Sigmoid colon (tissue), 4 donors: Measurements from ENCODE around the gene ATP1A1.

Source experiments
- POLR2A ChIP-seq, 2 donors: fragments of 450-650 bp; IDR thresholded peaks; one replicate each; pipeline ENCODE4 v1.6.1; 2016; ENCODE audit warnings: antibody characterized with exemption in 2 of 2, mild to moderate bottlenecking in 2 of 2, moderate library complexity in 2 of 2
- POLR2AphosphoS5 ChIP-seq, 4 donors: sonication (generic); formaldehyde crosslinking; IDR thresholded peaks; one replicate each; pipeline ENCODE4 v1.6.1; 2017; ENCODE audit warnings: antibody characterized with exemption in 4 of 4
- TF ChIP-seq, protein P1 (sequence below), 4 experiments: fragments of 450-650 bp in 3 of 4; fragments of 200-600 bp in 1 of 4; IDR thresholded peaks; one replicate each; pipeline ENCODE4 v1.5.1; 2016 to 2019; ENCODE audit warnings: antibody characterized with exemption in 4 of 4, mild to moderate bottlenecking in 3 of 4, moderate library complexity in 2 of 4

DNA sequence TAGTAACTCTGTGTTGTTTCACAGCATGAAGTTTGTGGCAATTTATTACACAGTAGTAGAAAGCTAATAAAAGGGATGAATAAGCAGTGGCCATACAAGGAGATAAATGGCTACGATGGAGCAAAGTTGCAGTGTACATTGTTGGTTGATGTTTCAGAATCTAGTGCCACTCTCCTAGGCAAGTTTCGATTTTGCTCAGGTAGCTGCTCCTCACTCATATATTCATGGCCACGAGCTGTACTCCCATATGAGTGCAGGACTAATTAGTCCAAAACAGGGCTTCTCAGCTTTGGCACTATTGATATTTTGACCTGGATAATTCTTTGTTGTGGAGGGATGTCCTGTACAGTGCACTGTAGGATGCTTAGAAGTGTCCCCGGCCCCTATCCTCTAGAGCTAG is 30.0 kb upstream of the ATP1A1 start:
- TF ChIP-seq, protein P1, sequence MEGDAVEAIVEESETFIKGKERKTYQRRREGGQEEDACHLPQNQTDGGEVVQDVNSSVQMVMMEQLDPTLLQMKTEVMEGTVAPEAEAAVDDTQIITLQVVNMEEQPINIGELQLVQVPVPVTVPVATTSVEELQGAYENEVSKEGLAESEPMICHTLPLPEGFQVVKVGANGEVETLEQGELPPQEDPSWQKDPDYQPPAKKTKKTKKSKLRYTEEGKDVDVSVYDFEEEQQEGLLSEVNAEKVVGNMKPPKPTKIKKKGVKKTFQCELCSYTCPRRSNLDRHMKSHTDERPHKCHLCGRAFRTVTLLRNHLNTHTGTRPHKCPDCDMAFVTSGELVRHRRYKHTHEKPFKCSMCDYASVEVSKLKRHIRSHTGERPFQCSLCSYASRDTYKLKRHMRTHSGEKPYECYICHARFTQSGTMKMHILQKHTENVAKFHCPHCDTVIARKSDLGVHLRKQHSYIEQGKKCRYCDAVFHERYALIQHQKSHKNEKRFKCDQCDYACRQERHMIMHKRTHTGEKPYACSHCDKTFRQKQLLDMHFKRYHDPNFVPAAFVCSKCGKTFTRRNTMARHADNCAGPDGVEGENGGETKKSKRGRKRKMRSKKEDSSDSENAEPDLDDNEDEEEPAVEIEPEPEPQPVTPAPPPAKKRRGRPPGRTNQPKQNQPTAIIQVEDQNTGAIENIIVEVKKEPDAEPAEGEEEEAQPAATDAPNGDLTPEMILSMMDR (IDR thresholded peaks at IDR 0.05) = no peak
- TF ChIP-seq POLR2A (IDR thresholded peaks at IDR 0.05) = no peak
- no peak for TF ChIP-seq POLR2AphosphoS5 (IDR thresholded peaks at IDR 0.05)
